Measurements from ENCODE around the gene DENND1A. TPM values are rescaled to one million over a fixed set of nuclear protein-coding genes. Genes with fewer than 3 reads are reported as not detected.

DENND1A gene
- total and polyA plus RNA-seq, 4 experiments from 2014 or later, result 1.4 to 14.2 (median 9.9) TPM

DNA sequence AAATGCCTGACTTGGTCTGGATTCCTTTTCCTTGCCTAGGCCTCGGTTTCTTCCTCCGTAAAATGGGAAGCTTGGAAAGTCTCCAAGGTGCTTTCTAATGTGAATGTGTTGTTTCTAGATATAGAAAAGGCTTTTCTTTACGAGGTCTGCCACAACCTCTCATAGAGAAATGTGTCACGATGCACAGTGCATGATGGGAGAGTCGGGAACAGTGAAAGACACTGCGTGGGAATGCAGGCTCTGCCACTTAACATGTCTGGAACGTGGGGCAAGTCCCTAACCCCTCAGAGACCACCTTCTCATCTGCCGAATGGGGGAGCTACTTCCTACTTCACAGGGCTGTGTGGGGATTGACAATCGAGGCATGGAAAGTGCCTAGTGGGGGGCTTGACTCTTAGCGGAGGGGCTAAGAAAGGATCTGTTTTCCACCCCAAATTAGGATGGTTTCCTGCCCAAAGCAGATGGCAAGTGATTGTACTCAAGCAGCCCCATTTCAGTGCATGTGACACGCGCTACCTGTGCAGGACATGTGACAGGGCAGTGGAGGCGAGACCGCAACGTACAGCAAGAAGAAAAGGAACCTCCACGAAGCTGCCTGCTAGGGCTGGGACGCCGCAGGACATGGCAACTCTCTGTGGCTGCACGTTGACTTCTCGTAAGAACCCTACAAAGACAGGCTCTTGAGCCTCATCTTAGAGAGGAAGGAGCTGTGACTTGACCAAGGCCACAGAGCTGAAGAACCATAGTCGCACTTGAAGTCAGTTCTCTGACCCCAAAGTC lies 458.7 kb downstream of the DENND1A start:
- intact Hi-C loops (cut with micrococcal nuclease), result no loop called here
- ChIA-PET CTCF (ENCODE audit: partially characterized antibody) (no interaction called here), POLR2A (ENCODE audit: partially characterized antibody) (no interaction called here)
- H3K4me1 ChIP-seq (ENCODE audit: insufficient read depth, low read length), result no peaks in the 10 kb centered on the region
- no peaks in the 10 kb centered on the region for H3K9me3 ChIP-seq (ENCODE audit: control insufficient read depth in 1 of 2, low read length in 2 of 2)
- H3K4me1 Mint-ChIP-seq, result no peaks in the 10 kb centered on the region
- H3K4me3 ChIP-seq (ENCODE audit: low read length in 2 of 2), result no peak overlapping the region
- no peak overlapping the region for H3K27ac ChIP-seq (ENCODE audit: low read depth, low read length)
- H3K9me3 Mint-ChIP-seq, result no peaks in the 10 kb centered on the region
- no peak for DNase-seq
- no peak overlapping the region for H3K27ac Mint-ChIP-seq
- H3K36me3 ChIP-seq (ENCODE audit: insufficient read depth, low read length), result no peaks in the 10 kb centered on the region
- H3K27me3 ChIP-seq (ENCODE audit: insufficient read depth, low read length), result no peaks in the 10 kb centered on the region
- no peaks in the 10 kb centered on the region for H3K36me3 Mint-ChIP-seq
- H3K27me3 Mint-ChIP-seq, result no peaks in the 10 kb centered on the region
- no peak overlapping the region for H3K4me3 Mint-ChIP-seq

DNA sequence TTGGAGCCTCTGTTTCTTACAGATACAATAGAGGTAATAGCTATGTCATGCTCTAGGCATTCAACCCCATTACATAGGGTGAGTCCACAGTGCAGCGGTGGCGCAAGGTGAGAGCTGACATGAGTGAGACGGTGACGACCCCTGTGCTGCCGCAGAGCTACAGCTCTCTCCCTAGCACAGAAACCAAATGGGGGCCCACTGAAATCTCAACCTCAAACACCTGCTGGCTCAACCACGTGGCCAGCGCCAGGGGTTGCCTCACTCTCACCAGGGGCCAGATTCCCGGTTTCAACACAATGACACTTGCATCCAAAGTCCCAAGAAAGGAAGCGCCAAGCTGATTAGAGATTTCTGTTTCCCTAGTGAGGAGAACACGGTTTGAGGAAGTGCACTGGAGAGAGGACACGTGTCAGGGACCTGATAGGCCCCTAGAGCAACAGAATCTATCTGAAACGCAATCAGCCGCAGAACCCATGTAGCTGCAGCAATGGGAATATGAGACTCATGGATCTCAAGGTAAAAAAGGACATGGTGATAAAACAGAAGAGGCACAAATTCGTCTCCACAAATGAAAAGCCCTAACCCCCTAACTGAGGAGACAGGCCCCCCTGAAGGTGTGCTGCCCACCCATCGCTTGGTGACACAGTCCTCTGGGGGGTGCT lies 459.7 kb downstream of the DENND1A start:
- no peak for DNase-seq
- Histone ChIP-seq H3K4me1 (ENCODE audit: insufficient read depth, low read length) (no peaks in the 10 kb centered on the region), H3K27me3 (ENCODE audit: insufficient read depth, low read length) (no peaks in the 10 kb centered on the region), H3K9me3 (ENCODE audit: control insufficient read depth in 1 of 2, low read length in 2 of 2) (no peaks in the 10 kb centered on the region), H3K36me3 (ENCODE audit: insufficient read depth, low read length) (no peaks in the 10 kb centered on the region), H3K27ac (ENCODE audit: low read depth, low read length) (no peak overlapping the region), H3K4me3 (ENCODE audit: low read length in 2 of 2) (no peak overlapping the region)
- ChIA-PET POLR2A (ENCODE audit: partially characterized antibody) (no interaction called here), CTCF (ENCODE audit: partially characterized antibody) (no interaction called here)
- no peak overlapping the region for H3K4me3 Mint-ChIP-seq
- no peaks in the 10 kb centered on the region for H3K4me1 Mint-ChIP-seq
- intact Hi-C loops (cut with micrococcal nuclease), result no loop called here
- no peak overlapping the region for H3K27ac Mint-ChIP-seq
- H3K27me3 Mint-ChIP-seq, result no peaks in the 10 kb centered on the region
- H3K9me3 Mint-ChIP-seq, result no peaks in the 10 kb centered on the region
- no peaks in the 10 kb centered on the region for H3K36me3 Mint-ChIP-seq

DNA sequence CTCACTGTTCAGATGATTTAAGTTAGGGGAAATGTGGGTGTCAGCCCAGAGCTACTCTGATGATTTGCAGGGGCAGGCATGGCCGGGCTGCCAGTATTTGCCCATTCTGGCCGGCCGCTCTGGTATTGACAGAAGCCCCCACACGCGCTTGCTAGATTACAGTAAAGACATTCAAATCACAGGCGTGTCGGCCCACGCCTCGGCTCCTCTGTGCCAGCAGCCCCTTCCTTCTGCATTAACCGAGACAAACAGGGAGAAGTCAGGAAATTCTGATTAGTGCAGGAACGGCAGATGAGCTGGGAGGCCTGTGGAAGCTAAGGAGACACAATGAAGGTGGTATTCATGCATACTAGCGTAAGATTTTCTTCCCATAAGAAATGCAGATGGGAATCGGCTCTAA lies 460.6 kb downstream of the DENND1A start:
- H3K9me3 ChIP-seq (ENCODE audit: control insufficient read depth in 1 of 2, low read length in 2 of 2), result no peaks in the 10 kb centered on the region

DNA sequence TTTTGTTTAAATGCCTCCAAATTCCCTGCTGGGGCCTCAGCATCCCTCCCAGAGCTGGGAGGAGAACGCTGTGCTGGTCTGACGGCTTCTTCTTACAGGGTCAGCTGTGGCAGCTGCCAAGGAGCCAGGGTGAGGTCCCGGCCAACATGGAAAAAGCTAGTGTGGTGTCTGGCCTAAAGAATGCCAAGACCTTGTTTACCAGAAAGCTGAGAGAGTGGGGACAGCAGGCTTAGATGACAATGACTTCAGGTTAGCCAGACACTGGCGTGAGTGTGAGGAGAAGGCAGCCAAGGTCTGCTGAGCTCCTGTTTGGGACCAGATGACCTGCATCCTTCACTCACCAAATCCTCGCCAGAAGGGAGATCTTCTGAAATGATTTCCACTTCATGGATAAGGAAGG lies 461.4 kb downstream of the DENND1A start:
- H3K27ac ChIP-seq (ENCODE audit: low read depth, low read length), result no peak overlapping the region
- H3K36me3 ChIP-seq (ENCODE audit: insufficient read depth, low read length), result no peaks in the 10 kb centered on the region
- intact Hi-C loops (cut with micrococcal nuclease), result no loop called here
- ChIA-PET POLR2A (ENCODE audit: partially characterized antibody) (no interaction called here), CTCF (ENCODE audit: partially characterized antibody) (interaction anchor here (1.6 kb wide), 1 partner anchor 9 kb away, joined by 5 read pairs; no protein-coding TSS in a partner anchor)
- Mint-ChIP-seq H3K4me1 (no peaks in the 10 kb centered on the region), H3K9me3 (no peaks in the 10 kb centered on the region), H3K36me3 (peaks cover 0 to 4% of the 10 kb centered on the region in 2 donors), H3K4me3 (no peak overlapping the region), H3K27me3 (no peaks in the 10 kb centered on the region), H3K27ac (no peak overlapping the region)
- no peaks in the 10 kb centered on the region for H3K9me3 ChIP-seq (ENCODE audit: control insufficient read depth in 1 of 2, low read length in 2 of 2)
- DNase-seq, result no peak
- no peaks in the 10 kb centered on the region for H3K4me1 ChIP-seq (ENCODE audit: insufficient read depth, low read length)
- no peak overlapping the region for H3K4me3 ChIP-seq (ENCODE audit: low read length in 2 of 2)
- H3K27me3 ChIP-seq (ENCODE audit: insufficient read depth, low read length), result no peaks in the 10 kb centered on the region

More for the DNA sequence above, 460.6 kb downstream of the DENND1A start:
- Mint-ChIP-seq H3K27me3 (no peaks in the 10 kb centered on the region), H3K4me1 (no peaks in the 10 kb centered on the region), H3K9me3 (no peaks in the 10 kb centered on the region), H3K27ac (no peak overlapping the region), H3K36me3 (peaks cover 0 to 1% of the 10 kb centered on the region in 2 donors), H3K4me3 (no peak overlapping the region)
- intact Hi-C loops (cut with micrococcal nuclease), result no loop called here
- Histone ChIP-seq H3K27me3 (ENCODE audit: insufficient read depth, low read length) (no peaks in the 10 kb centered on the region), H3K36me3 (ENCODE audit: insufficient read depth, low read length) (no peaks in the 10 kb centered on the region), H3K4me3 (ENCODE audit: low read length in 2 of 2) (no peak overlapping the region), H3K27ac (ENCODE audit: low read depth, low read length) (no peak overlapping the region), H3K4me1 (ENCODE audit: insufficient read depth, low read length) (no peaks in the 10 kb centered on the region)
- DNase-seq, result no peak
- POLR2A ChIA-PET (ENCODE audit: partially characterized antibody), result no interaction called here
- CTCF ChIA-PET (ENCODE audit: partially characterized antibody), result interaction anchor here (1.6 kb wide), 1 partner anchor 10 kb away, joined by 5 read pairs; no protein-coding TSS in a partner anchor

DNA sequence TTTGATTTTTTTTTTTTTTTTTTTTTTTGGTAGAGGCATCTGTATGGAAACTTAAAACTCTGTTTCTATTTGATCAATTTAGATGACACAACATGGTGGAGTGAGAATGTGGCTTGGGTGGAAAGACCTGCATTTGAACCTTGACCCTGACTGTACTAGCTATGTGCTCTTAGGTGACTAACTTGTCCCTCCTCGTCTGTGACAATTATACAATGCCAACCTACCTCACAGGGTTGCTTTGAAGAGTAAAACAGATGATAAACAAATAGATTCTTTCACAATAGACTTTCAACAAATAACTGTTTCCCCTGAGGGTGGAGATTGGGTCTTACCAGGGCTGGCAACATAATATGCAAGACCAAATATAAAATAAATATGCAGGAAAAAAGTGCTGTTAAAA lies 464.6 kb downstream of the DENND1A start:
- H3K9me3 Mint-ChIP-seq, result no peaks in the 10 kb centered on the region
- POLR2A ChIA-PET (ENCODE audit: partially characterized antibody), result no interaction called here
- Histone ChIP-seq H3K36me3 (ENCODE audit: insufficient read depth, low read length) (no peaks in the 10 kb centered on the region), H3K9me3 (ENCODE audit: control insufficient read depth in 1 of 2, low read length in 2 of 2) (no peaks in the 10 kb centered on the region), H3K4me3 (ENCODE audit: low read length in 2 of 2) (no peak overlapping the region), H3K27ac (ENCODE audit: low read depth, low read length) (no peak overlapping the region), H3K4me1 (ENCODE audit: insufficient read depth, low read length) (no peaks in the 10 kb centered on the region), H3K27me3 (ENCODE audit: insufficient read depth, low read length) (no peaks in the 10 kb centered on the region)
- H3K27ac Mint-ChIP-seq, result no peak overlapping the region
- H3K4me3 Mint-ChIP-seq, result no peak overlapping the region
- peaks cover 0 to 4% of the 10 kb centered on the region in 2 donors for H3K36me3 Mint-ChIP-seq
- CTCF ChIA-PET (ENCODE audit: partially characterized antibody), result no interaction called here
- no peaks in the 10 kb centered on the region for H3K4me1 Mint-ChIP-seq
- H3K27me3 Mint-ChIP-seq, result no peaks in the 10 kb centered on the region
- no peak for DNase-seq
- intact Hi-C loops (cut with micrococcal nuclease), result no loop called here

DNA sequence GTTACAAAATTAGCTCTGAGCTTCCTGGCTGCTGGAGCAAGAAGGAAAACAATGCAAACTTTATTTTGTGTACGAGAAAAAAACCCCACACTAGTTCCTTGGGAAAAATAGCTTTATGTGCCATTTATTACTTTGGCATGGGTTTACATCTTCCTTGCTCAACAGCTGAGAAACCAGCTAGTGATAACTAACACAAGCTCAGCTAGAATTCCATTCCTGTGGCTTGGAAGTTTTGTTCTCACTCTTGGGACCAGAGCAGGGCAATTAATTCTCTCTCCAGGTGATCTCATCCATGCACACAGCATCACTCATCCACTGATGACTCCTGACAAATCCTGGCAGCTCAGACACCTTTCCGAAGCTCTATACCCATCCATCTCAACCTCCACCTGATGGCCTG lies 469.8 kb downstream of the DENND1A start:
- CTCF ChIA-PET (ENCODE audit: partially characterized antibody), result interaction anchor here (1.1 kb wide), 1 partner anchor 9 kb away, joined by 5 read pairs; no protein-coding TSS in a partner anchor

DNA sequence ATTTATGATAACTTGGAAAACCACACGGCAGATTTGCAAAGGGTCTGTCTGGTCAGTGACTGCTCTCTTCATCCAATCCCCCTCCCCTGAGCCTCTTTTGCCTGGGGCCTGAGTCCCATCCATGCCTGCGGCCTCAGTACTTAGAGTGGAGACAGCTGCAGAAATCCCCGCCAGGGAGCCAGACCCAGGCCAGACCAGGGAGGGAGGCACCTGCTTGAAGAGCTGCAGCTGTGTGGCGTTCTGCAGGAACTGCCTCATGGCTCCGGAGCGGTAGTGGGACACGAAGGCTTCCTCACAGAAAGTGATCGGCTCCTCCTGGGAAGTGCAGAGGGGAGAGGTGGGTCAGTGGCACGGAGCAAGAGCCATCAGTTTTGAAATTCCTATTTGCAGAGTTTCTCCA lies 472.3 kb downstream of the DENND1A start:
- H3K36me3 Mint-ChIP-seq, result peaks cover 17 to 26% of the 10 kb centered on the region in 2 donors
- no peak overlapping the region for H3K27ac Mint-ChIP-seq
- no peak for DNase-seq
- no peak overlapping the region for H3K27ac ChIP-seq (ENCODE audit: low read depth, low read length)
- ChIA-PET POLR2A (ENCODE audit: partially characterized antibody) (no interaction called here), CTCF (ENCODE audit: partially characterized antibody) (interaction anchor here (0.9 kb wide), 1 partner anchor 9 kb away, joined by 3 read pairs; no protein-coding TSS in a partner anchor)
- no peaks in the 10 kb centered on the region for H3K9me3 ChIP-seq (ENCODE audit: control insufficient read depth in 1 of 2, low read length in 2 of 2)
- no peaks in the 10 kb centered on the region for H3K4me1 ChIP-seq (ENCODE audit: insufficient read depth, low read length)
- no peaks in the 10 kb centered on the region for H3K27me3 ChIP-seq (ENCODE audit: insufficient read depth, low read length)
- no peak overlapping the region for H3K4me3 Mint-ChIP-seq
- peaks cover 0 to 2% (median 0%) of the 10 kb centered on the region in 8 donors for H3K9me3 Mint-ChIP-seq
- intact Hi-C loops (cut with micrococcal nuclease), result no loop called here
- H3K4me3 ChIP-seq (ENCODE audit: low read length in 2 of 2), result no peak overlapping the region
- peaks cover 3% of the 10 kb centered on the region for H3K36me3 ChIP-seq (ENCODE audit: insufficient read depth, low read length)
- H3K27me3 Mint-ChIP-seq, result no peaks in the 10 kb centered on the region
- H3K4me1 Mint-ChIP-seq, result no peaks in the 10 kb centered on the region

More for the DNA sequence above, 469.8 kb downstream of the DENND1A start:
- H3K27ac ChIP-seq (ENCODE audit: low read depth, low read length), result no peak overlapping the region
- peaks cover 10 to 21% of the 10 kb centered on the region in 2 donors for H3K36me3 Mint-ChIP-seq
- intact Hi-C loops (cut with micrococcal nuclease), result no loop called here
- H3K4me1 Mint-ChIP-seq, result no peaks in the 10 kb centered on the region
- no peaks in the 10 kb centered on the region for H3K9me3 ChIP-seq (ENCODE audit: control insufficient read depth in 1 of 2, low read length in 2 of 2)
- POLR2A ChIA-PET (ENCODE audit: partially characterized antibody), result no interaction called here
- no peaks in the 10 kb centered on the region for H3K4me1 ChIP-seq (ENCODE audit: insufficient read depth, low read length)
- no peak overlapping the region for H3K4me3 Mint-ChIP-seq
- no peaks in the 10 kb centered on the region for H3K9me3 Mint-ChIP-seq
- H3K27me3 ChIP-seq (ENCODE audit: insufficient read depth, low read length), result no peaks in the 10 kb centered on the region
- H3K36me3 ChIP-seq (ENCODE audit: insufficient read depth, low read length), result peaks cover 3% of the 10 kb centered on the region
- no peaks in the 10 kb centered on the region for H3K27me3 Mint-ChIP-seq
- H3K4me3 ChIP-seq (ENCODE audit: low read length in 2 of 2), result no peak overlapping the region
- no peak overlapping the region for H3K27ac Mint-ChIP-seq
- DNase-seq, result no peak
